Measurements from ENCODE around the gene LRRC31.

LRRC31 gene

DNA sequence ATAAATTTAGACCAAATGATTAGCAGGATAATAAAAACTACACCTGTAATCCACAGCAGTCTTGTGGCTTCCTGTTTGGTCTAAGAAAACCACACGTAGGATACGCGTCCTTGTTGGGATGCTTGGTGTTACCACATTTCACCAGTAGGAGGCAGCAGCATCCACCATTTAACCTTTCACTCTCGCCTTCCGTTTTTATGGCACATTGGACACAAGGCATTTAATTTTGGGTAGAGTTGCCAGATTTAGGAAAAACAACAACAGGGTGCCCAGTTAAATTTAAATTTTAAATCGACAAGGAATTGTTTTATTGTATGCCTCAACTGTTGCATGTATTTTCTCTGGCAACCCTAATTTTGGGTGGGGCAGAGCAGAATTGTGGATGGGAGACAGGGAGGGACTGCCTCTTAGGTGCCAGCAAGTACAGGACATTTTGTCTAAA is 6.3 kb downstream of the LRRC31 start:
- DNase-seq (ENCODE audit: low spot score), result no peak

DNA sequence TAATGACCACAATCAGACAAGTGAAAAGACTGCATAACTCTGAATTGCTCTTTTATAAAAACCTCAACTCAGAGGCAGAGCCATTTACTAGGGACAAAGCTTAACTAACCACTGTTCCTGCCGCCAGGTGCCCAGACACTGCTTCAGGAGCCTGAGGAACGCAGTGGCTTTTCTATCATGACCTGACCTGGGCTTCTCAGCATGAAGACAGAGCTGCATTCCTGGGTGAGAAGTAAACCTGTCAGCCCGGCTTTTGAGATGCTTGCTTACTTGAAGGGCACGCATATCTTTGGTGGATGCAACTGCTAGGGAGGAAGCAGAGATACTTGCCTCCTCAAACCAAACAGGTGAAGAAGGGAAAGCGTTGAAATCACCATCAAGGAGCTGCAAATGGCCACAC is 7.9 kb downstream of the LRRC31 start:
- no peak for DNase-seq (ENCODE audit: low spot score)

DNA sequence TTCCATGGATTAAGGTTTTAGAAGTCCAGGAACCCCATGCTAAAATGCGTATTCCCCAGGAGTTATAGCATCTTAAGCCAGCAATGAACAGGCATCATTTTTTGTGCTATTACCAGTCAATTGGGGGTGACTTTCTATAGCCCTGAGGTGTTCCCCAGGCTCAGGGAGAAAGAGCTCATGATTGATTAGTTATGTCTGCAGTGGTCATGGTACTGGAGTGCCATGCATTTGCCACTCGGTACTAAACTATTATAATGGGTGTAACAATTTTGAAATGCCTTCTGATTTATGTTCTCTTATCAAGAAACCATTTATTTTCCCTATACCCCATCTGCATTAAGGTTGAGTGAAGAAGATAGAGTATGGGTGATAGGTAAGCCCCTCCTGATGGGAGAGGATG is 11.9 kb downstream of the LRRC31 start:
- no peak for DNase-seq (ENCODE audit: low spot score)

- no peak for DNase-seq (ENCODE audit: low spot score)
Observed at GRCh38 chr3:169855514-169855913, 14.2 kb downstream of the LRRC31 start.

GRCh38 chr3:169850618-169851017 is 19.1 kb downstream of the LRRC31 start:
- no peak for DNase-seq (ENCODE audit: low spot score)

- DNase-seq (ENCODE audit: low spot score), result no peak
Observed at GRCh38 chr3:169848741-169849140, 21.0 kb downstream of the LRRC31 start.

GRCh38 chr3:169847896-169848295 is 21.8 kb downstream of the LRRC31 start:
- no peak for DNase-seq (ENCODE audit: low spot score)

GRCh38 chr3:169846458-169847193 is 23.1 kb downstream of the LRRC31 start:
- DNase-seq (ENCODE audit: low spot score), result no peak

GRCh38 chr3:169842960-169843359 is 26.8 kb downstream of the LRRC31 start:
- no peak for DNase-seq (ENCODE audit: low spot score)

DNA sequence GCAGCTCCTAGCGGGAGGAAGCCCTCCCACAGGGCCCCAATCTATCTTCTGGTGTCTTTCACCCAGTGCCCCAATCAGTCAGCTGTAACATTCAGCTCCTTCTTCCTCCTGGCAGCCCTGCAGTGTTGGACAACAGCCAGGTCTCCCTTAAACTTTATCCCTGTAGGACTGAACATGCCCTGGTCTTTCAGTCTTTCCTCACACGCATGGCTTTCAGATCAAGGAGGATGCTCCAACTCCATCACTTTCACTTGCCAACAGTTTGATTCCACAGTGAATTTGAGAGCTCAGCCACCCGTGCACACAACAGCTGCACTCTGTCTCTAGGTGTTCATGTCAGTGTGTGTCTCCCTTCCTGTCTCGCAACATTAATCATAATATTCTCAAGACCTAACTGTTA is 28.6 kb downstream of the LRRC31 start:
- DNase-seq (ENCODE audit: low spot score), result no peak

DNA sequence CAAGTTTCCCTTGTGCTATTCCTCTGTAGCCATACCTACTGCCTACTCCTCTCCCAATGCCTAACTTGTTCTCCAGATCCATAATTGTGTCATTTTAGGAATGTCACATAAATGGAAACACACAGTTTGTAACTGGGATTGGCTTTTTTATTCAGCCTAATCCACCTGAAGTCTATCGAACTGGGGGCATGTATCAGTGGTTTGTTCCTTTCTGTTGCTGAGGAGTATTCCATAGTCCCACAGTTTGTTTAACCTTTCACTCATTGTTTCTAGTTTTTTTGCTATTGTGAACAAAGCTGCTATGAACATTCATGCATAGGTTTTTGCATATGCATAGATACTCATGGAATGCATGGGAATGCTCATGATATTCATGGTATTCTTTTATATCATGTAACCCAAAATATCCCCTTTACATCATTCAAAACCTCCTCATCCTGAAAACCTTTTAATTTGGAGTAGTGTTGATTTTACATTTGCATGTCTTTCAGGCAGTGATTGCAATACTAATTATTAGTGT is 31.2 kb downstream of the LRRC31 start:
- DNase-seq (ENCODE audit: low spot score), result no peak

- no peak for DNase-seq (ENCODE audit: low spot score)
Observed at GRCh38 chr3:169836942-169837275, 32.8 kb downstream of the LRRC31 start.

GRCh38 chr3:169836078-169836941 is 33.4 kb downstream of the LRRC31 start:
- no peak for DNase-seq (ENCODE audit: low spot score)

- no peak for DNase-seq (ENCODE audit: low spot score)
Observed at GRCh38 chr3:169835533-169835932, 34.2 kb downstream of the LRRC31 start.

- DNase-seq (ENCODE audit: low spot score), result no peak
Observed at GRCh38 chr3:169827712-169828111, 42.0 kb downstream of the LRRC31 start.

- no peak for DNase-seq (ENCODE audit: low spot score)
Observed at GRCh38 chr3:169825316-169825715, 44.4 kb downstream of the LRRC31 start.

GRCh38 chr3:169822983-169823382 is 46.8 kb downstream of the LRRC31 start:
- no peak for DNase-seq (ENCODE audit: low spot score)

DNA sequence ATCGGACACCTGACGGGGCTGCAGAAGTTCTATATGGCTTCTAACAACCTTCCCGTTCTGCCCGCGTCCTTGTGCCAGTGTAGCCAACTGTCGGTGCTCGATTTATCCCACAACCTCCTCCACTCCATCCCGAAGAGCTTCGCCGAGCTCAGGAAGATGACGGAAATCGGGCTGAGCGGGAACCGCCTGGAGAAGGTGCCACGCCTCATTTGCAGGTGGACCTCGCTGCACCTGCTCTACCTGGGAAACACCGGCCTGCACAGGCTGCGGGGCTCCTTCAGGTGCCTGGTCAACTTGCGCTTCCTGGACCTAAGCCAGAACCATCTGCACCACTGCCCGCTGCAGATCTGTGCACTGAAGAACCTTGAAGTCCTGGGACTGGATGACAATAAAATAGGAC is 47.2 kb downstream of the LRRC31 start:
- no peak for DNase-seq (ENCODE audit: low spot score)

DNA sequence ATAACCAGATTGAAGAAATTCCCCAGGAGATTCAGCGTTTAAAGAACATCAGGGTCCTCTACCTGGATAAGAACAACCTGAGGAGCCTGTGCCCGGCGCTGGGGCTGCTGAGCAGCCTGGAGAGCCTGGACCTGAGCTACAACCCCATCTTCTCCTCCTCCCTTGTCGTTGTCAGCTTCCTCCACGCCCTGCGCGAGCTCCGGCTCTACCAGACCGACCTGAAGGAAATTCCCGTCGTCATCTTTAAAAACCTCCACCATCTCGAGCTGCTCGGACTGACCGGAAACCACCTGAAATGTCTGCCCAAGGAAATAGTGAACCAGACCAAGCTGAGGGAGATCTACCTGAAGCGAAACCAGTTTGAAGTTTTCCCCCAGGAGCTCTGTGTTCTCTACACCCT is 47.6 kb downstream of the LRRC31 start:
- DNase-seq (ENCODE audit: low spot score), result no peak

- no peak for DNase-seq (ENCODE audit: low spot score)
Observed at GRCh38 chr3:169818316-169818715, 51.4 kb downstream of the LRRC31 start.

GRCh38 chr3:169815590-169816150 is 54.1 kb downstream of the LRRC31 start:
- no peak for DNase-seq (ENCODE audit: low spot score)

DNA sequence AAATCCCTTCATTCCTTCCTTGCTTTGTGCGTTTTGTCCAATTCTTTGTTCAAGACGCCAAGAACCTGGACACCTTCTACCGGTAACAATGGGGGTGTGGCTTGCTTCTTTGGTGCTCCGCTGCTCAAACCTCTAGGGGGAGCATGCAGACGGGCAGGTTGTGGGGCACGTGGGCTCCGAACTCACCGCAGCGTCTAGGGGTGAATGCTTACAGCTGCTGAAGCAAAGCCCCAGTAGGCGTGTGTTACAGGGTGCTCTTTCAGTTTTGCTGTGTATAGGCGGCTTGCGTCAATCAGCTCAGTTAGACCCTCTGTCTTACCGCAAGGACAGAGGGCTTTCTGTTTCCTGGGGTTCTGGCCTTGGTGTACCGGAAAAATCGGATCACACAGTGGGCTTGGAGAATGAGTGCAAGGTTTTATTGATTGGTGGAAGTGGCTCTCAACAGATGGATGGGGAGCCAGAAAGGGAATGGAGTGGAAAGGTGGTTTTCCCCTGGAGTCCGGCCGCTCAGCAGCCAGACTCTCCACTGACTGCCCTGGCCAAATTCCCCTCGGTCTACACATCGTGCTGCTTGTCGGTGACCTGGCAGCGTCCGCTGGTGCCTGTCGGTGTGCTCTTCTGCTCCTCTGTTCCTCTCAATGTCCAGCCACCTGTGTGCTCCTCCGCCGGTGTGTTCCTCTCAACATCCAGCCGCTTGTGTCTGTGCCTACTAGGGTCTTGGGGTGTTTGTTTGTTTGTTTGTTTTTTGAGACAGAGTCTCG is 55.8 kb downstream of the LRRC31 start:
- DNase-seq (ENCODE audit: low spot score), result no peak
